Muscle layer of duodenum (tissue), 2 donors: ENCODE measurements around the gene FBN1.
A peak's percentile ranks its signal among the peaks of the same experiment; 100 is the strongest.

Experiments used
- H3K27ac ChIP-seq: one replicate; pipeline ENCODE4 v1.7.0; 2013; ENCODE audit warnings: mild to moderate bottlenecking, low read length
- H3K27me3 ChIP-seq: one replicate; pipeline ENCODE4 v1.7.0; 2013; ENCODE audit warnings: low read depth, mild to moderate bottlenecking, control low read depth, low read length
- H3K36me3 ChIP-seq, 2 donors: one replicate each; pipeline ENCODE4 v1.7.0; 2013; ENCODE audit warnings: low read length in 2 of 2, control low read depth in 1 of 2, mild to moderate bottlenecking in 1 of 2; ENCODE audit not compliant: insufficient read depth in 2 of 2, control insufficient read depth in 1 of 2
- H3K4me1 ChIP-seq, 2 donors: one replicate each; pipeline ENCODE4 v1.7.0; 2013; ENCODE audit warnings: low read length in 2 of 2, mild to moderate bottlenecking in 2 of 2, control low read depth in 1 of 2, moderate library complexity in 1 of 2; ENCODE audit not compliant: insufficient read depth in 2 of 2, control insufficient read depth in 1 of 2
- H3K4me3 ChIP-seq, 2 donors: one replicate each; pipeline ENCODE4 v1.7.0; 2013; ENCODE audit warnings: low read length in 2 of 2, low read depth in 1 of 2, mild to moderate bottlenecking in 1 of 2
- H3K9me3 ChIP-seq, 2 donors: one replicate each; pipeline ENCODE4 v1.7.0; 2013; ENCODE audit warnings: low read length in 2 of 2, control low read depth in 1 of 2, mild to moderate bottlenecking in 1 of 2; ENCODE audit not compliant: control insufficient read depth in 1 of 2
- donor health status: healthy.

FBN1 gene

GRCh38 chr15:48477795-48478360 lies 167.6 kb downstream of the FBN1 start:
- Histone ChIP-seq H3K9me3 (no peaks in the 10 kb centered on the region), H3K27me3 (no peaks in the 10 kb centered on the region), H3K27ac (peak overlapping the region; percentile 5), H3K36me3 (peaks cover under 1 to 15% of the 10 kb centered on the region in 2 donors), H3K4me3 (no peak overlapping the region), H3K4me1 (no peaks in the 10 kb centered on the region)

GRCh38 chr15:48475600-48476395 lies 169.7 kb downstream of the FBN1 start:
- no peaks in the 10 kb centered on the region for H3K4me1 ChIP-seq
- H3K36me3 ChIP-seq = peaks cover 7 to 22% of the 10 kb centered on the region in 2 donors
- H3K4me3 ChIP-seq = no peak overlapping the region
- H3K9me3 ChIP-seq = no peaks in the 10 kb centered on the region
- no peaks in the 10 kb centered on the region for H3K27me3 ChIP-seq
- no peak overlapping the region for H3K27ac ChIP-seq

GRCh38 chr15:48473667-48474066 lies 171.8 kb downstream of the FBN1 start:
- Histone ChIP-seq H3K27me3 (no peaks in the 10 kb centered on the region), H3K36me3 (peaks cover 9 to 38% of the 10 kb centered on the region in 2 donors), H3K27ac (no peak overlapping the region), H3K4me3 (no peak overlapping the region), H3K4me1 (no peaks in the 10 kb centered on the region), H3K9me3 (no peaks in the 10 kb centered on the region)

GRCh38 chr15:48472756-48473155 lies 172.8 kb downstream of the FBN1 start:
- Histone ChIP-seq H3K36me3 (peaks cover 16 to 38% of the 10 kb centered on the region in 2 donors), H3K9me3 (no peaks in the 10 kb centered on the region), H3K4me3 (no peak overlapping the region), H3K4me1 (no peaks in the 10 kb centered on the region), H3K27ac (no peak overlapping the region), H3K27me3 (no peaks in the 10 kb centered on the region)

GRCh38 chr15:48471073-48471472 lies 174.4 kb downstream of the FBN1 start:
- no peaks in the 10 kb centered on the region for H3K4me1 ChIP-seq
- no peak overlapping the region for H3K27ac ChIP-seq
- peaks cover 20 to 43% of the 10 kb centered on the region in 2 donors for H3K36me3 ChIP-seq
- no peak overlapping the region for H3K4me3 ChIP-seq
- no peaks in the 10 kb centered on the region for H3K9me3 ChIP-seq
- H3K27me3 ChIP-seq = no peaks in the 10 kb centered on the region

GRCh38 chr15:48470096-48470495 lies 175.4 kb downstream of the FBN1 start:
- Histone ChIP-seq H3K36me3 (peaks cover 24 to 49% of the 10 kb centered on the region in 2 donors), H3K27ac (no peak overlapping the region), H3K4me3 (no peak overlapping the region), H3K4me1 (no peaks in the 10 kb centered on the region), H3K9me3 (no peaks in the 10 kb centered on the region), H3K27me3 (no peaks in the 10 kb centered on the region)

- Histone ChIP-seq H3K36me3 (peaks cover 28 to 53% of the 10 kb centered on the region in 2 donors), H3K9me3 (no peaks in the 10 kb centered on the region), H3K4me1 (no peaks in the 10 kb centered on the region), H3K27ac (no peak overlapping the region), H3K4me3 (no peak overlapping the region), H3K27me3 (no peaks in the 10 kb centered on the region)
Observed at GRCh38 chr15:48469681-48470080, 175.8 kb downstream of the FBN1 start.

- Histone ChIP-seq H3K4me3 (no peak overlapping the region), H3K4me1 (no peaks in the 10 kb centered on the region), H3K27me3 (no peaks in the 10 kb centered on the region), H3K9me3 (no peaks in the 10 kb centered on the region), H3K36me3 (peaks cover 28 to 54% of the 10 kb centered on the region in 2 donors), H3K27ac (no peak overlapping the region)
Observed at GRCh38 chr15:48469271-48469670, 176.2 kb downstream of the FBN1 start.

- Histone ChIP-seq H3K27ac (no peak overlapping the region), H3K4me1 (no peaks in the 10 kb centered on the region), H3K4me3 (no peak overlapping the region), H3K36me3 (peaks cover 28 to 51% of the 10 kb centered on the region in 2 donors), H3K9me3 (no peaks in the 10 kb centered on the region), H3K27me3 (no peaks in the 10 kb centered on the region)
Observed at GRCh38 chr15:48467801-48468200, 177.7 kb downstream of the FBN1 start.

GRCh38 chr15:48466820-48467219 lies 178.7 kb downstream of the FBN1 start:
- Histone ChIP-seq H3K36me3 (peaks cover 28 to 46% of the 10 kb centered on the region in 2 donors), H3K4me1 (no peaks in the 10 kb centered on the region), H3K27me3 (no peaks in the 10 kb centered on the region), H3K4me3 (no peak overlapping the region), H3K27ac (no peak overlapping the region), H3K9me3 (no peaks in the 10 kb centered on the region)

- Histone ChIP-seq H3K27me3 (no peaks in the 10 kb centered on the region), H3K4me1 (no peaks in the 10 kb centered on the region), H3K9me3 (no peaks in the 10 kb centered on the region), H3K4me3 (no peak overlapping the region), H3K27ac (no peak overlapping the region), H3K36me3 (peaks cover 24 to 47% of the 10 kb centered on the region in 2 donors)
Observed at GRCh38 chr15:48466079-48466478, 179.4 kb downstream of the FBN1 start.
